Hematopoietic multipotent progenitor cell treated with erythropoietin and hydrocortisone succinate and interleukin-3 and kit ligand, for 4 days (in vitro differentiated cells): Measurements from ENCODE around the gene GSTT4.
"Not testable (repeated sequence)": the region's sequence is repeated elsewhere in the genome, so short reads cannot be mapped to it uniquely, and the experiment has no call there.

Experiments used
- DNase-seq: peaks from one replicate; pipeline ENCODE4 v3.0.0-alpha.2; 2015

The GSTT4 gene

DNA sequence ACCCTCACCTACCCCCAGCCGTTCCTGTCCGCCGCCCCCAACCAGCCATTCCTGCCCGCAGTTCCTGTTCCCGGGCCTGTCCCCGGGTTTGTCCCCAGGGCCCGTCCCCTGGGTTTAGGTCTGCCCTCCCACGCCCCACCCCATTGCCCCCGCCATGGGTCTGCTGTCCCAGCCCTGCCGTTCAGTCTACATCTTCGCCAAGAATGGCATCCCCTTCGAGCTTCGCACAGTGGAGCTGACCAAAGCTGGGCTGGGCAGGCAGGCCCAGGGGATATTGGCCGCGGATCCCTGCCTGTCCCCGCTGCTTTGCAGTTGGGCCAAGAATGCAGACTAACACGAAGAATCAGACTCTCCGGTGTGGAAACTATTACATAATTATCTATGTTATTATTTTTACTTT, 55.5 kb downstream of the GSTT4 start:
- not testable (repeated sequence) for DNase-seq
